NCI-H2171 treated with DMSO at 0.1 percent for 48 hours (cell line): Measurements from ENCODE around the gene ZNF595.
"Not testable (repeated sequence)": the region's sequence is repeated elsewhere in the genome, so short reads cannot be mapped to it uniquely, and the experiment has no call there.

Experiments used
- DNase-seq: peaks from one replicate; lab custom pipeline; 2025; lab: John Stamatoyannopoulos, UW

The ZNF595 gene

DNA sequence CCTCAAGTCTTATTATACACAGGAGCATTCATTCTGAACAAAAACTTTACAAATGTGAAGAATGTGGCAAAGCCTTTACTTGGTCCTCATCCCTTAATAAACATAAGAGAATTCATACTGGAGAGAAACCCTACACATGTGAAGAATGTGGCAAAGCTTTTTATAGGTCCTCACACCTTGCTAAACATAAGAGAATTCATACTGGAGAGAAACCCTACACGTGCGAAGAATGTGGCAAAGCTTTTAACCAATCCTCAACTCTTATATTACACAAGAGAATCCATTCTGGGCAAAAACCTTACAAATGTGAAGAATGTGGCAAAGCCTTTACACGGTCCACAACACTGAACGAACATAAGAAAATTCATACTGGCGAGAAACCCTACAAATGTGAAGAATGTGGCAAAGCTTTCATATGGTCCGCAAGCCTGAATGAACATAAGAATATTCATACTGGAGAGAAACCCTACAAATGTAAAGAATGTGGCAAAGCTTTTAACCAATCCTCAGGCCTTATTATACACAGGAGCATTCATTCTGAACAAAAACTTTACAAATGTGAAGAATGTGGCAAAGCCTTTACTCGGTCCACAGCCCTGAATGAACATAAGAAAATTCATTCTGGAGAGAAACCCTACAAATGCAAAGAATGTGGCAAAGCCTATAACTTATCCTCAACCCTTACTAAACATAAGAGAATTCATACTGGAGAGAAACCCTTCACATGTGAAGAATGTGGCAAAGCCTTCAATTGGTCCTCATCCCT, 33.6 kb downstream of the ZNF595 start:
- DNase-seq = not testable (repeated sequence)

DNA sequence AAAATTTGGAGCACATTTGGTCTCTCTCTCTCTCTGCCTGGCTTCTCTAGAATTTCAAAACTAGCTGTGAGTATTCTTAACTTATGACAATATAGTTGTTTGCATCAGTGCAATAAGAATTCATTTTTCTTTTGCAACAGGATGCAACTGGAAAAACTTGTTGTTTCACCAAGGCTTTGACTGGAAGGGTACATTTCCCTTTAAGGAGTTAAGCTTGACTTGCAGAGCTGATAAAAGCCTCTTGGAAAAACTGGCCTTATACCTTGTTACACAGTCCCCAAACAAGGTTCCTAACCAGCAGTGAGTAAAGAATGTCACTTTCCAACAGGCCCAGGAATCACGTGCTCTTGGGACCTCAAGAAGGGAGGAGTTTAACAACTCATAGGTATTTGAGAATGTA, 45.3 kb downstream of the ZNF595 start:
- DNase-seq = no peak

DNA sequence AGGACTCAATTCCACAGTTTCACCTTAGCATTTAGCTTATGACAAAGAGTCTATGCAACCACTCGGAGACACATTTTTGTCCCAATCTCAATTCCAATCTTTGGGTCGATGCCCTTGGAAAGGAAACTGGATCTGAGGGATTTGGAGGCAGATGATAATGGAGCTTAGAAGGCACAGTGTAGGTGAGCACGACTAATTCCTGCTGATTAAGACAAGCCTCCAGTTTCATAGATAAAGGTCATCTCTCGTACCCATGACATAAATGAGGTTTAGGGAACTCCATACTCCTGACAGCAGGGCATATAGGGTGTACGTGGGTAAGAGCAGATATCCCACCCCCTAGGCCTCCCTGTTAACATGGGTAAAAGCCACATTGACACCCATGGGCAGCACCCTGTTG, 46.7 kb downstream of the ZNF595 start:
- no peak for DNase-seq

DNA sequence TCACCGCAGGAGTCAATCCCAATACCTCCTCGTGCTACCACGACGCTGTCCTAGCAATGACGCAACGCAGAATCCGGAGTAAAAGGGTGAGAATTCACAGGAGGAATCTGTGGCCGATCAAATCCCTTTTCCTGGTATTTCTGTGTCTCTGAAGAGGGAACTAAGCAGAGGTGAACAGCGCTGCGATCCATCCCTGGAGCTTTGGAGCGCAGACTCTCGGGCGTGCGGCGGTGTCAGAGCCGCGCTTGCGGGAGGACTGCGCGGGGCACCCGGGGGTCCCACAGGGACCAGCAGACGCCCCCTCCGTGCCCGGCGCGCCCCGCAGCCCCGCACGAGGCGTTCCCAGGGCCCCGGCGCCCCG, 53.9 kb downstream of the ZNF595 start:
- no peak for DNase-seq

- DNase-seq = no peak
Observed at GRCh38 chr4:107444-108429, 54.6 kb downstream of the ZNF595 start.

DNA sequence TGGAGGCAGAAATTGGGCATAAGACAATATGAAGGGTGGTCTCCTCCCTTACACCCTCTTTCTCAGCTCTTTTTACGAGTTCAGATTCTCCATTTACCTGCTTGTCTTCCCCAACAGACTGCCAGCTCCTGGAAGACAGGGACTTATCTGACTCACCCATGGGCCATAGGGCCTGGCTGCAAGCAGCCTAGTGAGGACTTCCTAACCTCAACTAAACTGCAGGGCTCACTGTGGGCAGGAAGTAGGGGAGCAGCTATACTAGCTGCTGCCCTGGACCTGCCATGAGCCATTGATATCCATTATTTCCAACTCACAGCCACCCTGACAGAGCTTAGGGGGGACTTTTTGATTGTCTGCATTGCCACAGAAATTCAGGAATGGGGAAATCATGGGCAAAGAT, 59.6 kb downstream of the ZNF595 start:
- DNase-seq = no peak

DNA sequence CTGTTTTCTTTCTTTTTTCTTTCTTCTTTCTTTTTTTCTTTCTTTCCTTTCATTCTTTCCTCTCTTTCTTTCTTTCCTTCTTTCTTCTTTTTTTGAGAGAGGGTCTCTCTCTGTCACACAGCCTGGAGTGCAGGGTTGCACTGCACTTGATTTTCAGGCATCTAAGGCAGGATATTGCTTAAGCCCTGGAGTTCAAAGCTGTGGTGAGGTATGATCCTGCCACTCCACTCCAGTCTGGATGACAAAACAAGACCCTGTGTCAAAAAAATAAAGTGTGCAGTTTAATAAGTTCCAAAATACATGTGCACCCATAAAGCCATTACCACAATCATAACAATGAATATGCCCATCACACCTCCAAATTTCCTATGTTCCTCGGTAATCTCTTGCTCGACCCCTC, 60.6 kb downstream of the ZNF595 start:
- no peak for DNase-seq

GRCh38 chr4:114149-114548, 61.0 kb downstream of the ZNF595 start:
- no peak for DNase-seq

DNA sequence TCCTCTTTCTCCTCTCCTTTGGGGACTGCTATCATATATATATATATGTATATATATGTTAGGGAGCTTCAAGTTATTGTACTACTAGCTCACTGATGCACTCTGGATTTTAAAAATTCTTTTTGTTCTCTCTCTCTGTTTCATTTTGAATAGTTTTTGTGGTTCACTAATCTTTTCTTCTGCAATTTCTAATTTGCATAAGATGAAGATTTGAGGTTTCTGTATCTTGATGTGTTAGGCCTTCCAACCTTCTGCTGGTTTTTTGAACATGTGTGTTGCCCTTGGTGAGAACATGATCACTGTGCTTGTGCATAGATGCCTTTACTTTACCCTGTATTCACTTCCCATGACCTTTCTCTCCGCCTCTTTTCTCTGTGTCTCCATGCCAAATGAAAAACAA, 63.4 kb downstream of the ZNF595 start:
- DNase-seq = no peak

DNA sequence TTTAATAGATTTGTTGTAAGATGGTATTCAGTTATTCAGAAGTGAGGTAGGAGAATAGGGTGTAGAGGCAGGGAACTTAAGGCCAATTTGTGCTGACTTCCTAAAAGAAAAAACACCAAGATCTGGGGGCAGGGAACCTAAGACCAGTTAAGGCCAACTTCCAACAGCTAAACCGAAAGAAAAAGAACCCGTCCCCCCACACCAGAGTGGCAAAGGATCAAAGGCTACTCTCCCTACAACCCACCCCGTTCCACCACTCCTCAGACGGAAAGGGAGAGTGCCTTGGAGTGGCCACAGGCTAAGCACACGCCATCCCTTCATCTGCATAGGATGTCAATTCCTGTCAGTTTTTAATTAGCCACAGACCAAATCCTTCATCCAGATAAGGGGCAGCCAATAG, 67.5 kb downstream of the ZNF595 start:
- DNase-seq = no peak

GRCh38 chr4:121408-122084, 68.4 kb downstream of the ZNF595 start:
- DNase-seq = no peak

GRCh38 chr4:123922-124274, 70.8 kb downstream of the ZNF595 start:
- DNase-seq = not testable (repeated sequence)

- DNase-seq = peak; percentile 92
Observed at GRCh38 chr4:124275-125081, 71.4 kb downstream of the ZNF595 start, which contains the start of gene ZNF718. ZNF718 (plus strand) TSS chr4:124501; CDS start chr4:124671, 170 bp downstream.

GRCh38 chr4:125091-125771, 72.1 kb downstream of the ZNF595 start:
- no peak for DNase-seq

DNA sequence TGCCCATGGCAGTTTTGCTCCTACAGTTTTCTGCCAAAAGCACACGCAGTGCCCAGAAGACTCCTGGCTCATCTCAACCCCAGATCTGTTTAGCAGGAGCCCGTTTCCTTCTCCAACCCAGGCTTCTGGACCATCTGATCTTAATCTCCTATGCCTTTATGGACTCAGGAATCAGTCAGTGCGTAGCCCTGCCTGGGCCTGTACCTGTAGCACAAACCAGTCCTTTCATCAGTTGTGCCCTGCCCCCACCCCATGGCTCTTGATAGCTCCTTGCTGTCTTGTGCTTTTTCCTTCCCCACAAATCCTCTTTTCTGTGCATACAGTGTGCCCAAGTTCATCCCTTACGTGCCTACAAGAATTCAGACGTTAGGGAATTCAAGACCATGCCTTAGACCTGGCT, 72.7 kb downstream of the ZNF595 start:
- no peak for DNase-seq

- DNase-seq = no peak
Observed at GRCh38 chr4:132483-132882, 79.4 kb downstream of the ZNF595 start.
